ENCODE measurements around the gene KLF4. TPM values are rescaled to one million over a fixed set of nuclear protein-coding genes. Genes with fewer than 3 reads are reported as not detected.

The KLF4 gene
- total and polyA plus RNA-seq, 2 of the 13 experiments (the other 11 are each of a cell fraction or from before 2014, with no cell fraction given): 0.20 to 0.37 TPM

DNA sequence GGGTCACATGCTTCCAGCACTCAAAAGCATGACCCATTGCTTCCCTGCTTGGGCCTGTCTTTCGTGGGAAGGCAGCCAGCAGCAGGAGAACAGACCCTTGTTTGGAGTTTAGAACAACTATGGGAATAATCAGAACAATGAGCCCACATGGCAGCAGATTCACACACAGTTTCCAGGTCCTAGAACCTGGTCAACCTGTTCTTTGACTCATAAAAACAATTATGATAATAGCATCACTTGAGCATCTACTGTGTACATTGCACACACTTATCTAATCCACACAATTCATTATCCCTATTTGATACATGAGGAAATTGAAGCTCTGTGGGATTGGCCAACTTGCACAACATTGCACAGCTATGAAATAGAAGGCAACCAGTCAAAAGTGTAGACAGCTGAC lies 41.7 kb downstream of the KLF4 start (continued):
- no peak for TF ChIP-seq ZNF224 (CRISPR knock-in tag; IDR thresholded peaks at IDR 0.05)

DNA sequence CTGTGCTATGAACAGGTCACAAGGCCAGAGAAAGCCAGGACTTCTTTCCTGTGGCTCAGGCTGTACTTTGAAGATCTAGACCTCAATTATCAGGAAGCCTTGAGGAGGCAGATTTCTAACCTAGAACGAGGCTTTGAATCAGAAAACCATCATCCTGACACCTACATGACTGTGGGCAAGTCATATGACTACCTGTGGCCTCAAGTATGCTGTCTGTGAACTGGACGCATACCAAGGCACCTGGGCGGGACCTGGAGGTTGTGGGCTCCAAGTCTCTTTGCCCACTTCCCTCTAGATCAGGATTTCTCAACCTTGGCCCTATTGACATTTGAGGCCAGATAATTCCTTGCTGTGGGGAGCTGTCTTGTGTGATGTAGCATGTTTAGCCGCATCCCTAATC lies 42.5 kb downstream of the KLF4 start:
- POLR2A ChIA-PET: no interaction called here

DNA sequence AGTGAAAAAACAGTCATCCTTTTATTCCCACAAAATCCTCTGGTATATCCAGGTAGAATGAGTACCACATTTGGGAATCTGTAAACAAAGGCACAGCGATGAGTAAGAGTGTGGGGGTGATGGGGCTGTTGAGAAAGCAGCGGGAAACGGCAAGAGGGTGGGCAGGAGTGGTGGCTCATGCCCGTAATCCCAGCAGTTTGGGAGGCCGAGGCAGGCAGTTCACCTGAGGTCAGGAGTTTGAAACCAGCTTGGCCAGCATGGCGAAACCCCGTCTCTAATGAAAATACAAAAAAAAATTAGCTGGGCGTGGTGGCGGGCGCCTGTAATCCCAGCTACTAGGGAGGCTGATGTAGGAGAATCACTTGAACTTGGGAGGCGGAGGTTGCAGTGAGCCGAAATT lies 43.1 kb downstream of the KLF4 start:
- ChIA-PET CTCF (ENCODE audit: low intra/inter-chr PET ratio, low total read pairs) (no interaction called here), POLR2A (no interaction called here)
- Histone ChIP-seq H3K4me3 (replicated peaks in 1 of 3; ENCODE audit: insufficient read depth in 1 of 3, low read depth in 2 of 3, low read length in 3 of 3) (no peak overlapping the region), H3K79me2 (ENCODE audit: insufficient read depth, low read length) (no peaks in the 10 kb centered on the region), H2AFZ (ENCODE audit: low read length) (no peak overlapping the region), H4K20me1 (ENCODE audit: insufficient read depth, low read length) (no peaks in the 10 kb centered on the region), H3K27me3 (ENCODE audit: control insufficient read depth in 1 of 2, insufficient read depth in 2 of 2, low read length in 2 of 2) (no peaks in the 10 kb centered on the region), H3K27ac (ENCODE audit: extremely low read length, insufficient read depth, low read length) (no peak overlapping the region), H3K36me3 (replicated peaks in 1 of 2; ENCODE audit: control insufficient read depth in 1 of 2, insufficient read depth in 2 of 2, low read length in 2 of 2) (no peaks in the 10 kb centered on the region), H3K9ac (ENCODE audit: insufficient read depth, low read depth, low read length) (no peak overlapping the region), H3K4me1 (ENCODE audit: insufficient read depth, low read length) (no peaks in the 10 kb centered on the region), H3K9me3 (ENCODE audit: low read length) (no peaks in the 10 kb centered on the region), H3K4me2 (ENCODE audit: low read depth, low read length) (no peak overlapping the region)
- DNase-seq (ENCODE audit: low spot score) (no peak), FAIRE-seq (no peak), ATAC-seq (no peak)
- intact Hi-C loops (cut with micrococcal nuclease; ENCODE audit: unreplicated experiment) (no loop called here), in situ Hi-C loops (cut with HindIII; ENCODE audit: extremely low pct_ligation_motif_present, low pct_unique_long_range_greater_than_20kb) (no loop called here)
- no TSS peak for BruUV-seq (replicated peaks)
- 49% methylated on average over 12 of the region's 12 CpGs for WGBS (ENCODE audit: low lambda C conversion rate)
- TF ChIP-seq PTBP1 (IDR thresholded peaks at IDR 0.05; ENCODE audit: low read depth, low read length, poor library complexity, severe bottlenecking) (no peak), ZNF652 (CRISPR knock-in tag; IDR thresholded peaks at IDR 0.05; ENCODE audit: borderline replicate concordance, low read depth) (no peak), ISL2 (CRISPR knock-in tag; IDR thresholded peaks at IDR 0.05) (no peak), ZNF383 (CRISPR knock-in tag; IDR thresholded peaks at IDR 0.05; ENCODE audit: borderline replicate concordance) (no peak), PHF5A (CRISPR knock-in tag; IDR thresholded peaks at IDR 0.05; ENCODE audit: low read depth, unreplicated experiment) (no peak), ZNF878 (CRISPR knock-in tag; IDR thresholded peaks at IDR 0.05) (no peak), ZNF230 (CRISPR knock-in tag; IDR thresholded peaks at IDR 0.05) (no peak), FLYWCH1 (CRISPR knock-in tag; IDR thresholded peaks at IDR 0.05) (no peak), IRF2 (CRISPR knock-in tag; IDR thresholded peaks at IDR 0.05) (no peak), SATB2 (CRISPR knock-in tag; IDR thresholded peaks at IDR 0.05) (no peak)
- TF ChIP-seq, protein P1, sequence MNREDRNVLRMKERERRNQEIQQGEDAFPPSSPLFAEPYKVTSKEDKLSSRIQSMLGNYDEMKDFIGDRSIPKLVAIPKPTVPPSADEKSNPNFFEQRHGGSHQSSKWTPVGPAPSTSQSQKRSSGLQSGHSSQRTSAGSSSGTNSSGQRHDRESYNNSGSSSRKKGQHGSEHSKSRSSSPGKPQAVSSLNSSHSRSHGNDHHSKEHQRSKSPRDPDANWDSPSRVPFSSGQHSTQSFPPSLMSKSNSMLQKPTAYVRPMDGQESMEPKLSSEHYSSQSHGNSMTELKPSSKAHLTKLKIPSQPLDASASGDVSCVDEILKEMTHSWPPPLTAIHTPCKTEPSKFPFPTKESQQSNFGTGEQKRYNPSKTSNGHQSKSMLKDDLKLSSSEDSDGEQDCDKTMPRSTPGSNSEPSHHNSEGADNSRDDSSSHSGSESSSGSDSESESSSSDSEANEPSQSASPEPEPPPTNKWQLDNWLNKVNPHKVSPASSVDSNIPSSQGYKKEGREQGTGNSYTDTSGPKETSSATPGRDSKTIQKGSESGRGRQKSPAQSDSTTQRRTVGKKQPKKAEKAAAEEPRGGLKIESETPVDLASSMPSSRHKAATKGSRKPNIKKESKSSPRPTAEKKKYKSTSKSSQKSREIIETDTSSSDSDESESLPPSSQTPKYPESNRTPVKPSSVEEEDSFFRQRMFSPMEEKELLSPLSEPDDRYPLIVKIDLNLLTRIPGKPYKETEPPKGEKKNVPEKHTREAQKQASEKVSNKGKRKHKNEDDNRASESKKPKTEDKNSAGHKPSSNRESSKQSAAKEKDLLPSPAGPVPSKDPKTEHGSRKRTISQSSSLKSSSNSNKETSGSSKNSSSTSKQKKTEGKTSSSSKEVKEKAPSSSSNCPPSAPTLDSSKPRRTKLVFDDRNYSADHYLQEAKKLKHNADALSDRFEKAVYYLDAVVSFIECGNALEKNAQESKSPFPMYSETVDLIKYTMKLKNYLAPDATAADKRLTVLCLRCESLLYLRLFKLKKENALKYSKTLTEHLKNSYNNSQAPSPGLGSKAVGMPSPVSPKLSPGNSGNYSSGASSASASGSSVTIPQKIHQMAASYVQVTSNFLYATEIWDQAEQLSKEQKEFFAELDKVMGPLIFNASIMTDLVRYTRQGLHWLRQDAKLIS (CRISPR knock-in tag; IDR thresholded peaks at IDR 0.05): no peak

More for the DNA sequence above, 42.5 kb downstream of the KLF4 start:
- CTCF ChIA-PET (ENCODE audit: low intra/inter-chr PET ratio, low total read pairs): no interaction called here
- no peak overlapping the region for H3K9ac ChIP-seq (ENCODE audit: insufficient read depth, low read depth, low read length)
- no peak for FAIRE-seq
- no peaks in the 10 kb centered on the region for H3K27me3 ChIP-seq (ENCODE audit: control insufficient read depth in 1 of 2, insufficient read depth in 2 of 2, low read length in 2 of 2)
- no peak overlapping the region for H3K4me3 ChIP-seq (replicated peaks in 1 of 3; ENCODE audit: insufficient read depth in 1 of 3, low read depth in 2 of 3, low read length in 3 of 3)
- in situ Hi-C loops (cut with HindIII; ENCODE audit: extremely low pct_ligation_motif_present, low pct_unique_long_range_greater_than_20kb) (no loop called here), intact Hi-C loops (cut with micrococcal nuclease; ENCODE audit: unreplicated experiment) (no loop called here)
- H2AFZ ChIP-seq (ENCODE audit: low read length): no peak overlapping the region
- 100% methylated on average over 1 of the region's 4 CpGs for WGBS (ENCODE audit: low lambda C conversion rate)
- no peak overlapping the region for H3K4me2 ChIP-seq (ENCODE audit: low read depth, low read length)
- no peaks in the 10 kb centered on the region for H3K36me3 ChIP-seq (replicated peaks in 1 of 2; ENCODE audit: control insufficient read depth in 1 of 2, insufficient read depth in 2 of 2, low read length in 2 of 2)
- DNase-seq (ENCODE audit: low spot score): no peak
- H3K9me3 ChIP-seq (ENCODE audit: low read length): no peaks in the 10 kb centered on the region
- TF ChIP-seq, protein P2, sequence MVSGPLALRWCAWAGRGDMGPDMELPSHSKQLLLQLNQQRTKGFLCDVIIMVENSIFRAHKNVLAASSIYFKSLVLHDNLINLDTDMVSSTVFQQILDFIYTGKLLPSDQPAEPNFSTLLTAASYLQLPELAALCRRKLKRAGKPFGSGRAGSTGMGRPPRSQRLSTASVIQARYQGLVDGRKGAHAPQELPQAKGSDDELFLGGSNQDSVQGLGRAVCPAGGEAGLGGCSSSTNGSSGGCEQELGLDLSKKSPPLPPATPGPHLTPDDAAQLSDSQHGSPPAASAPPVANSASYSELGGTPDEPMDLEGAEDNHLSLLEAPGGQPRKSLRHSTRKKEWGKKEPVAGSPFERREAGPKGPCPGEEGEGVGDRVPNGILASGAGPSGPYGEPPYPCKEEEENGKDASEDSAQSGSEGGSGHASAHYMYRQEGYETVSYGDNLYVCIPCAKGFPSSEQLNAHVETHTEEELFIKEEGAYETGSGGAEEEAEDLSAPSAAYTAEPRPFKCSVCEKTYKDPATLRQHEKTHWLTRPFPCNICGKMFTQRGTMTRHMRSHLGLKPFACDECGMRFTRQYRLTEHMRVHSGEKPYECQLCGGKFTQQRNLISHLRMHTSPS (CRISPR knock-in tag; IDR thresholded peaks at IDR 0.05; ENCODE audit: low read depth): no peak
- H3K79me2 ChIP-seq (ENCODE audit: insufficient read depth, low read length): no peaks in the 10 kb centered on the region
- H4K20me1 ChIP-seq (ENCODE audit: insufficient read depth, low read length): no peaks in the 10 kb centered on the region
- BruUV-seq (replicated peaks): no TSS peak
- ATAC-seq: no peak
- no peaks in the 10 kb centered on the region for H3K4me1 ChIP-seq (ENCODE audit: insufficient read depth, low read length)
- no peak overlapping the region for H3K27ac ChIP-seq (ENCODE audit: extremely low read length, insufficient read depth, low read length)

Measured in HepG2 (cell line).